ENCODE results near the gene SNX25. TPM values are rescaled to one million over a fixed set of nuclear protein-coding genes. Genes with fewer than 3 reads are reported as not detected.
A peak's percentile ranks its signal among the peaks of the same experiment; 100 is the strongest.
"Not testable (repeated sequence)": the region's sequence is repeated elsewhere in the genome, so short reads cannot be mapped to it uniquely, and the experiment has no call there.

SNX25 gene
- total RNA-seq, 6 donors from 2014 or later = 62.9 to 178 (median 123) TPM

- no peak for ATAC-seq (ENCODE audit: low FRiP score in 2 of 2)
- no peaks in the 10 kb centered on the region for H3K9me3 ChIP-seq
- TF ChIP-seq EP300 (IDR thresholded peaks at IDR 0.05) = no peak
- no peak for TF ChIP-seq CTCF (IDR thresholded peaks at IDR 0.05)
- TF ChIP-seq POLR2AphosphoS5 (IDR thresholded peaks at IDR 0.05) = no peak
- no peak for TF ChIP-seq POLR2A (IDR thresholded peaks at IDR 0.05)
- WGBS, 2 donors = 59 to 73% methylated on average over 3 of the region's 3 CpGs
- H3K27ac ChIP-seq = no peak overlapping the region
- H3K4me3 ChIP-seq = no peak overlapping the region
- H3K27me3 ChIP-seq = no peaks in the 10 kb centered on the region
- H3K4me1 ChIP-seq = peaks cover 0 to 4% (median 2%) of the 10 kb centered on the region in 4 donors
- no peaks in the 10 kb centered on the region for H3K36me3 ChIP-seq
- no peak for DNase-seq
These were observed 46.5 kb downstream of the SNX25 start for GRCh38 chr4:185255868-185256267.

- TF ChIP-seq POLR2AphosphoS5 (IDR thresholded peaks at IDR 0.05) (no peak), CTCF (IDR thresholded peaks at IDR 0.05) (no peak), POLR2A (IDR thresholded peaks at IDR 0.05) (no peak), EP300 (IDR thresholded peaks at IDR 0.05) (no peak)
- peaks cover 0 to 4% (median 3%) of the 10 kb centered on the region in 4 donors for H3K4me1 ChIP-seq
- 96 to 98% methylated on average over 3 of the region's 3 CpGs for WGBS, 2 donors
- ATAC-seq (ENCODE audit: low FRiP score in 2 of 2) (no peak), DNase-seq (no peak)
- H3K4me3 ChIP-seq = no peak overlapping the region
- no peaks in the 10 kb centered on the region for H3K36me3 ChIP-seq
- H3K9me3 ChIP-seq = no peaks in the 10 kb centered on the region
- H3K27me3 ChIP-seq = no peaks in the 10 kb centered on the region
- no peak overlapping the region for H3K27ac ChIP-seq
These were observed 47.0 kb downstream of the SNX25 start for GRCh38 chr4:185256446-185256845.

- Histone ChIP-seq H3K4me3 (no peak overlapping the region), H3K9me3 (no peaks in the 10 kb centered on the region), H3K4me1 (peaks cover 0 to 9% (median 3%) of the 10 kb centered on the region in 4 donors), H3K27me3 (no peaks in the 10 kb centered on the region), H3K36me3 (no peaks in the 10 kb centered on the region), H3K27ac (no peak overlapping the region)
- TF ChIP-seq CTCF (IDR thresholded peaks at IDR 0.05) (no peak), POLR2A (IDR thresholded peaks at IDR 0.05) (no peak), EP300 (IDR thresholded peaks at IDR 0.05) (no peak), POLR2AphosphoS5 (IDR thresholded peaks at IDR 0.05) (no peak)
- WGBS, 2 donors = 83 to 85% methylated on average over 3 of the region's 3 CpGs
- no peak for DNase-seq
- ATAC-seq (ENCODE audit: low FRiP score in 2 of 2) = no peak
These were observed 47.7 kb downstream of the SNX25 start for GRCh38 chr4:185257086-185257485.

GRCh38 chr4:185257694-185258093 is 48.3 kb downstream of the SNX25 start:
- H3K27ac ChIP-seq = no peak overlapping the region

GRCh38 chr4:185258741-185259140 is 49.3 kb downstream of the SNX25 start:
- peaks cover 0 to 11% (median 3%) of the 10 kb centered on the region in 4 donors for H3K4me1 ChIP-seq
- not testable (repeated sequence) for H3K27me3 ChIP-seq, DNase-seq, H3K4me3 ChIP-seq, H3K36me3 ChIP-seq, H3K9me3 ChIP-seq, H3K27ac ChIP-seq
- ATAC-seq (ENCODE audit: low FRiP score in 2 of 2) = peak in 1 of 2 donors; percentile 62
- WGBS, 2 donors = 13 to 19% methylated on average over 2 of the region's 2 CpGs

More at GRCh38 chr4:185257694-185258093, 48.3 kb downstream of the SNX25 start:
- DNase-seq = no peak
- ATAC-seq (ENCODE audit: low FRiP score in 2 of 2) = no peak
- Histone ChIP-seq H3K9me3 (no peaks in the 10 kb centered on the region), H3K27me3 (no peaks in the 10 kb centered on the region), H3K36me3 (peaks cover 0 to 2% (median 0%) of the 10 kb centered on the region in 4 donors), H3K4me3 (no peak overlapping the region), H3K4me1 (peaks cover 0 to 11% (median 3%) of the 10 kb centered on the region in 4 donors)
- 95 to 100% methylated on average over 1 of the region's 1 CpG for WGBS, 2 donors
- TF ChIP-seq CTCF (IDR thresholded peaks at IDR 0.05) (no peak), EP300 (IDR thresholded peaks at IDR 0.05) (no peak), POLR2AphosphoS5 (IDR thresholded peaks at IDR 0.05) (no peak), POLR2A (IDR thresholded peaks at IDR 0.05) (no peak)
